Spleen (tissue), 11 donors: ENCODE data around the gene TOM1L2. TPM values are rescaled to one million over a fixed set of nuclear protein-coding genes. Genes with fewer than 3 reads are reported as not detected.

ENCODE experiments used
- DNase-seq: peaks from one replicate; pipeline ENCODE4 v3.0.0-alpha.2; 2020
- H3K27ac ChIP-seq, 8 donors: fragments of 200-600 bp; sonication (generic) in 7 of 8; 1 replicate in 4 of 8; 2 replicates in 4 of 8; pipeline versions ENCODE4 v1.5.0 to v1.8.0; 2016 to 2021; ENCODE audit warnings: inconsistent platforms in 4 of 8, mild to moderate bottlenecking in 4 of 8, moderate library complexity in 1 of 8
- H3K27me3 ChIP-seq, 7 donors: fragments of 200-600 bp; sonication (generic) in 6 of 7; replicated peaks in 1 of 7; 1 replicate in 4 of 7; 2 replicates in 3 of 7; pipeline versions ENCODE4 v1.5.0 to v1.8.0; 2016 to 2021; ENCODE audit warnings: inconsistent platforms in 3 of 7, mild to moderate bottlenecking in 1 of 7
- H3K36me3 ChIP-seq, 6 donors: fragments of 200-600 bp; sonication (generic) in 5 of 6; 1 replicate in 4 of 6; 2 replicates in 2 of 6; pipeline versions ENCODE4 v1.5.0 to v1.8.0; 2016 to 2021; ENCODE audit warnings: inconsistent platforms in 2 of 6
- H3K4me1 ChIP-seq, 6 donors: fragments of 200-600 bp; sonication (generic) in 5 of 6; 1 replicate in 3 of 6; 2 replicates in 3 of 6; pipeline versions ENCODE4 v1.5.0 to v1.8.0; 2016 to 2021; ENCODE audit warnings: inconsistent platforms in 3 of 6
- H3K4me3 ChIP-seq, 8 donors: fragments of 200-600 bp; sonication (generic) in 7 of 8; 1 replicate in 4 of 8; 2 replicates in 4 of 8; pipeline versions ENCODE4 v1.5.0 to v1.8.0; 2016 to 2021; ENCODE audit warnings: inconsistent platforms in 4 of 8, mild to moderate bottlenecking in 4 of 8, moderate library complexity in 2 of 8
- H3K9me3 ChIP-seq, 8 donors: fragments of 200-600 bp; sonication (generic) in 7 of 8; 1 replicate in 4 of 8; 2 replicates in 4 of 8; pipeline versions ENCODE4 v1.5.0 to v1.8.0; 2016 to 2021; ENCODE audit warnings: inconsistent platforms in 4 of 8
- CTCF ChIP-seq, 11 experiments: fragments of 200-600 bp in 7 of 11; fragments of 450-650 bp in 4 of 11; sonication (generic) in 4 of 11; IDR thresholded peaks in 8 of 11; conservative IDR thresholded peaks in 3 of 11; 1 replicate in 7 of 11; 2 replicates in 4 of 11; pipeline versions ENCODE4 v1.4.0 to v1.8.0; 2016 to 2021; ENCODE audit warnings: antibody characterized with exemption in 11 of 11, inconsistent platforms in 4 of 11, mild to moderate bottlenecking in 1 of 11
- POLR2A ChIP-seq, 3 donors: fragments of 450-650 bp; IDR thresholded peaks; one replicate each; pipeline ENCODE4 v1.5.1; 2017; ENCODE audit warnings: antibody characterized with exemption in 3 of 3, mild to moderate bottlenecking in 1 of 3
- POLR2AphosphoS5 ChIP-seq, 3 donors: sonication (generic); formaldehyde crosslinking; IDR thresholded peaks; one replicate each; pipeline ENCODE4 v1.5.1; 2017; ENCODE audit warnings: antibody characterized with exemption in 3 of 3
- WGBS, 5 donors: extraction: QIAGEN DNeasy Blood & Tissue Kit in 3 of 5; methylation state at CpG; one replicate each; pipeline versions ENCODE4 v1.1.5 to v1.1.7; 2013 to 2018; 5-methylcytosine and 5-hydroxymethylcytosine counted together
- intact Hi-C: fragments of 100-400 bp; cut with DNase I; formaldehyde crosslinking; loops from one replicate; pipeline ENCODE4 v1.15.0; 2023; ENCODE audit warnings: low total_unique reads
- polyA plus RNA-seq, 3 donors: library from polyadenylated mRNA; stranded (reverse); fragments of 200-250 nt; gene quantifications; one replicate each; pipeline ENCODE4 v1.2.1, GENCODE V29; 2013
- total RNA-seq, 7 donors: library from RNA; depleted of rRNA in 3 of 7; stranded (reverse); fragments of >200 nt in 3 of 7; fragmentation: NEBNext Ultra II Directional in 4 of 7; extraction: Animal tissue kit (Norgen Biotek cat#: 25700) in 4 of 7; gene quantifications; one replicate each; pipeline versions ENCODE4 v1.1.0 to v1.2.1, GENCODE V29; 2016 to 2021
- donor health status: healthy with polysubstance abuse.
- donor health status: DM: no; HTN: no; CAD: no; lungs with moderate emphysema.
- donor health status: DM: no; HTN: no; CAD: no.
- donor health status: Bipolar disorder and iron deficiency.
- donor health status: healthy.
- donor health status: DM: no; HTN: no; CAD: no.
- donor health status: DM: yes; HTN: yes; CAD: no.

Gene TOM1L2
- total and polyA plus RNA-seq, 10 donors = 5.3 to 82.6 (median 53.6) TPM

- TF ChIP-seq POLR2A (IDR thresholded peaks at IDR 0.05) (no peak), CTCF (IDR thresholded peaks at IDR 0.05 in 8 of 11, conservative IDR thresholded peaks at IDR 0.05 in 3 of 11) (no peak), POLR2AphosphoS5 (IDR thresholded peaks at IDR 0.05) (peak in 1 of 3 donors; percentile 10)
- Histone ChIP-seq H3K4me3 (no peak overlapping the region), H3K9me3 (no peaks in the 10 kb centered on the region), H3K27ac (no peak overlapping the region), H3K4me1 (peaks cover 0 to 28% (median 9%) of the 10 kb centered on the region in 6 donors), H3K36me3 (peaks cover 0 to 11% (median 0%) of the 10 kb centered on the region in 6 donors), H3K27me3 (no peaks in the 10 kb centered on the region)
- DNase-seq = no peak
- 94 to 100% (median 99%) methylated on average over 2 of the region's 2 CpGs; no CpG with 5 or more reads in 1 of the 5 donors for WGBS, 5 donors
- intact Hi-C loops = no loop called here
Observed at GRCh38 chr17:17856386-17856785, 115.8 kb downstream of the TOM1L2 start.

- TF ChIP-seq CTCF (IDR thresholded peaks at IDR 0.05 in 8 of 11, conservative IDR thresholded peaks at IDR 0.05 in 3 of 11) (no peak), POLR2A (IDR thresholded peaks at IDR 0.05) (no peak), POLR2AphosphoS5 (IDR thresholded peaks at IDR 0.05) (no peak)
- DNase-seq = no peak
- H3K4me3 ChIP-seq = no peak overlapping the region
- intact Hi-C loops = no loop called here
- 61 to 79% (median 75%) methylated on average over 3 of the region's 3 CpGs for WGBS, 5 donors
- H3K36me3 ChIP-seq = peaks cover 0 to 7% (median 0%) of the 10 kb centered on the region in 6 donors
- no peaks in the 10 kb centered on the region for H3K27me3 ChIP-seq
- no peak overlapping the region for H3K27ac ChIP-seq
- H3K9me3 ChIP-seq = no peaks in the 10 kb centered on the region
- H3K4me1 ChIP-seq = peaks cover 0 to 31% (median 13%) of the 10 kb centered on the region in 6 donors
Observed at GRCh38 chr17:17855976-17856375, 116.2 kb downstream of the TOM1L2 start.

DNA sequence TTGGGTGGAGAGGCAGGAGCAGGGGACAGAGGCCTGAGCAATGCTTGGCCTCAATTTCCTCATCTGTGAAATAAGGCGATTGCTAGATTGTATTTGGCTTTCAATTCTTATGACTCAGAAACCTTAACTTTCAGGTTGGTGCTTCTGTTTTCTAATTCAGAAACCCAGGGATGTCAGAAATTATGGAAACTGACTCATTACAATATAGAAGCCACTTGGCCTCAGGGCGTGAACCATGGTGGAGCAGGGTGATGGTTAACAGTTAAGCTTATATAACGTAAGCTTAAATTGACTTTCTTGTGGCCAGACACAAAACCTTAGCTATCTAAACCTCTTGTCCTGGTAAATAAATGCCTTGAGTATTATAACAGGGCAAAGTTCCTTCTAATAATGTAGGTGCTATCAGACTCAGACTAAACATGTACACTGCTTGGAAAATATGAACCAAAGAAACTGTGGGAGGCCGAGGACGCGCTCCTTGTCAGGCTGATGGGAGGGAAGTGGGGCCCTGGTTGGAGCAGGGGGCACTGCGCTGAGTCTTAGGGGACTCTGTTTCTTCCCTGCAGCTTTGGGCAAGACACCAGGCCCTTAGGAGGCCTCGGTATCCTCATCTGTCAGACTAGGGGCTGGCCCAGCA is 118.3 kb downstream of the TOM1L2 start:
- H3K27ac ChIP-seq = no peak overlapping the region
- peaks cover 0 to 7% (median 0%) of the 10 kb centered on the region in 6 donors for H3K36me3 ChIP-seq
- H3K4me1 ChIP-seq = peaks cover 12 to 38% (median 26%) of the 10 kb centered on the region in 6 donors
- H3K4me3 ChIP-seq = no peak overlapping the region
- H3K9me3 ChIP-seq = no peaks in the 10 kb centered on the region
- no peak for TF ChIP-seq POLR2A (IDR thresholded peaks at IDR 0.05)
- H3K27me3 ChIP-seq = no peaks in the 10 kb centered on the region
- DNase-seq = no peak
- intact Hi-C loops = no loop called here
- 85 to 95% (median 87%) methylated on average over 8 of the region's 8 CpGs for WGBS, 5 donors

GRCh38 chr17:17852930-17853329 is 119.3 kb downstream of the TOM1L2 start:
- WGBS, 5 donors = 90 to 96% (median 93%) methylated on average over 3 of the region's 3 CpGs
- intact Hi-C loops = no loop called here

More at GRCh38 chr17:17852930-17853329, 119.3 kb downstream of the TOM1L2 start:
- no peaks in the 10 kb centered on the region for H3K9me3 ChIP-seq
- DNase-seq = no peak
- no peak overlapping the region for H3K4me3 ChIP-seq
- H3K36me3 ChIP-seq = peaks cover 0 to 5% (median 0%) of the 10 kb centered on the region in 6 donors
- H3K27me3 ChIP-seq = no peaks in the 10 kb centered on the region
- H3K27ac ChIP-seq = no peak overlapping the region
- H3K4me1 ChIP-seq = peaks cover 19 to 48% (median 34%) of the 10 kb centered on the region in 6 donors
- TF ChIP-seq POLR2A (IDR thresholded peaks at IDR 0.05) (no peak), POLR2AphosphoS5 (IDR thresholded peaks at IDR 0.05) (no peak), CTCF (IDR thresholded peaks at IDR 0.05 in 8 of 11, conservative IDR thresholded peaks at IDR 0.05 in 3 of 11) (no peak)
